ENCODE results near the gene PNKD.

DNA sequence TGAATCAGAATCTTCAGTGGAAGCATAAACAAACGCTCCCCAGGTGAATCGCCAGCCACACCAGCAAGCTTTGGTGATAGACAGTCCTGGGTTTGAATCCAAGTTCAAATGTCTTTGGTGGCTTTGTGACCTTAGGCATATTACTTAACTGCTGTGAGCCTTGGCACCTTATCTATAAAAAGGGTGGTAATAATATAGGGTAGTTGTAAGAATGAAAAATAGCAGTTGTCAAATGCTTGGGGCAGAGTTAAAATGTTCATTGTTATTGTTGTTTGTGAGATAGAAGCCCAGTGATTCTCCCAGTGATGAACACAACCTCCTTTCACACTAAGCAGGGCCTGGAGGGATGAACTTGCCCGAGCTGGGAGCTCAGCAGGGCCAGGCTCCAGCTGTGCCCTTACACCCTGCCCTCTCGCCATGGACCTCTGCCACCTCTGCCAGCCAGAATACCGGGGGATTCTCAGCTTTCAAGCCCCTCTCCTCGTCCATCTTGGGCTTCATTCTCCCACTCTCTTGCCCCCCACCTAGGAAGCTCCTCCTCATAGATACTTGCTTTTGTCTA is 28.1 kb downstream of the PNKD start:
- TF ChIP-seq, protein P1, sequence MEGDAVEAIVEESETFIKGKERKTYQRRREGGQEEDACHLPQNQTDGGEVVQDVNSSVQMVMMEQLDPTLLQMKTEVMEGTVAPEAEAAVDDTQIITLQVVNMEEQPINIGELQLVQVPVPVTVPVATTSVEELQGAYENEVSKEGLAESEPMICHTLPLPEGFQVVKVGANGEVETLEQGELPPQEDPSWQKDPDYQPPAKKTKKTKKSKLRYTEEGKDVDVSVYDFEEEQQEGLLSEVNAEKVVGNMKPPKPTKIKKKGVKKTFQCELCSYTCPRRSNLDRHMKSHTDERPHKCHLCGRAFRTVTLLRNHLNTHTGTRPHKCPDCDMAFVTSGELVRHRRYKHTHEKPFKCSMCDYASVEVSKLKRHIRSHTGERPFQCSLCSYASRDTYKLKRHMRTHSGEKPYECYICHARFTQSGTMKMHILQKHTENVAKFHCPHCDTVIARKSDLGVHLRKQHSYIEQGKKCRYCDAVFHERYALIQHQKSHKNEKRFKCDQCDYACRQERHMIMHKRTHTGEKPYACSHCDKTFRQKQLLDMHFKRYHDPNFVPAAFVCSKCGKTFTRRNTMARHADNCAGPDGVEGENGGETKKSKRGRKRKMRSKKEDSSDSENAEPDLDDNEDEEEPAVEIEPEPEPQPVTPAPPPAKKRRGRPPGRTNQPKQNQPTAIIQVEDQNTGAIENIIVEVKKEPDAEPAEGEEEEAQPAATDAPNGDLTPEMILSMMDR (IDR thresholded peaks at IDR 0.05), result no peak
- no peak for TF ChIP-seq POLR2A (IDR thresholded peaks at IDR 0.05)

Data from heart left ventricle (tissue), 13 donors.